Activated T-helper 1 cell treated with anti-CD3 and anti-CD28 coated beads, Interleukin-12 subunit alpha, Interleukin-12 subunit beta, Interleukin-2, Interleukin-4 antibody, amounts not matched to agents 30 ng/mL and 10 ng/mL and 1 ng/mL, durations not matched to agents 14 hours and 24 hours and 36 hours (primary cell): Measurements from ENCODE around the gene PITHD1. TPM values are rescaled to one million over a fixed set of nuclear protein-coding genes. Genes with fewer than 3 reads are reported as not detected.
"Not testable (repeated sequence)": the region's sequence is repeated elsewhere in the genome, so short reads cannot be mapped to it uniquely, and the experiment has no call there.

Source experiments
- DNase-seq: peaks from one replicate; pipeline ENCODE4 v3.0.0; 2021; ENCODE audit warnings: low spot score
- H3K27ac Mint-ChIP-seq: one replicate; pipeline ENCODE4 v1.8.0; 2021; ENCODE audit warnings: mild to moderate bottlenecking, mixed read lengths
- H3K27me3 Mint-ChIP-seq: one replicate; pipeline ENCODE4 v1.8.0; 2022; ENCODE audit warnings: mild to moderate bottlenecking, moderate library complexity, mixed read lengths; ENCODE audit not compliant: insufficient read depth
- H3K36me3 Mint-ChIP-seq: one replicate; pipeline ENCODE4 v1.8.0; 2021; ENCODE audit warnings: low read depth, mixed read lengths
- H3K4me1 Mint-ChIP-seq: one replicate; pipeline ENCODE4 v1.8.0; 2021; ENCODE audit warnings: low read depth, mixed read lengths
- H3K4me3 Mint-ChIP-seq: one replicate; pipeline ENCODE4 v1.8.0; 2021; ENCODE audit warnings: mild to moderate bottlenecking, moderate library complexity, mixed read lengths
- H3K9me3 Mint-ChIP-seq: one replicate; pipeline ENCODE4 v1.8.0; 2021; ENCODE audit warnings: mixed read lengths
- intact Hi-C: fragments of 100-400 bp; cut with micrococcal nuclease; formaldehyde crosslinking; loops from one replicate; pipeline ENCODE4 v1.15.1; 2024
- total RNA-seq: library from RNA; stranded (reverse); gene quantifications from 2 replicates; pipeline ENCODE4 v1.2.3, GENCODE V29; 2022

PITHD1 gene, protein sequence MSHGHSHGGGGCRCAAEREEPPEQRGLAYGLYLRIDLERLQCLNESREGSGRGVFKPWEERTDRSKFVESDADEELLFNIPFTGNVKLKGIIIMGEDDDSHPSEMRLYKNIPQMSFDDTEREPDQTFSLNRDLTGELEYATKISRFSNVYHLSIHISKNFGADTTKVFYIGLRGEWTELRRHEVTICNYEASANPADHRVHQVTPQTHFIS
- 83.2 and 83.4 TPM in 2 replicates for total RNA-seq

DNA sequence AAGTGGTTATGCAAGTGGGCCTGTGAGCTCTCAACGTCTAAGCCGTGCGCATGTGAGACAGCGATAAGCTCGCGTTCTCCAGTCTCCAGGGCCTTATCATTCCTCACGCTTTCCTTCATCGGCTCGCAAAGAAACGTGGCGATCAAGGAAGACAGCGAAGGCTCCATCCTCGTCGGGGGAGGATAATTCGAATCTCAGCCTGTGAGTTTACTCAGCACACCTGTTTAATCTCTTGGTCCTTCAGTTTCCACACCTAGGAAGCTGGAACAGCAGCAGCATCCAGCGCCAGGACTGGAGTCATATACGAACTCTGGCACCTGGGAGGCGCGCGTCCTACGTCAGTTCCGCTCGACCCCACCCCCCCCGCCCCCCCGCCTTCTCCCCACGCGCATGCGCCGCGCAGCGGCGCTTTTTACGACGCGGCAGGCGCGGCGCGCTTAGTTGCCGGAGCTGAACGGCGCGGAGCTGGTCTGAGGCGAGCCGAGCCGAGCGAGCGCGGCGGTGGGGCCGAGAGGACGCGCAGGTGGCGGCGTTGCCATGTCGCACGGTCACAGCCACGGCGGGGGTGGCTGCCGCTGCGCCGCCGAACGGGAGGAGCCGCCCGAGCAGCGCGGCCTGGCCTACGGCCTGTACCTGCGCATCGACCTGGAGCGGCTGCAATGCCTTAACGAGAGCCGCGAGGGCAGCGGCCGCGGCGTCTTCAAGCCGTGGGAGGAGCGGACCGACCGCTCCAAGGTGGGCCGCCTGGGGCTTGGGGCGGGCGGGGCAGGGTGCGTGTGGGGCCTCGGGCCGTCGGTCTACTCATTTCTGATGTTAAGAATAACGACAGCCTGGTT, at the start of gene PITHD1:
Gene PITHD1, plus strand, starts transcription at position 440 of the 836 bp plus-strand sequence. Its CDS starts 98 bp downstream, at position 538.
- peak within 1 kb of the TSS; percentile 95 for H3K4me3 Mint-ChIP-seq
- DNase-seq: peak; percentile 80
- no peaks in the 10 kb centered on the region for H3K9me3 Mint-ChIP-seq
- H3K36me3 Mint-ChIP-seq: peaks cover 17% of the 10 kb centered on the region
- intact Hi-C loops: loop anchor here (1.0 to 10.0 kb wide), 8 partner anchors 13 to 433 kb away; partner anchors contain the start of genes ELOA, FUCA1, GALE and HMGCL
- H3K4me1 Mint-ChIP-seq: peaks cover 43% of the 10 kb centered on the region
- H3K27me3 Mint-ChIP-seq: no peaks in the 10 kb centered on the region
- H3K27ac Mint-ChIP-seq: peak within 1 kb of the TSS; percentile 94

DNA sequence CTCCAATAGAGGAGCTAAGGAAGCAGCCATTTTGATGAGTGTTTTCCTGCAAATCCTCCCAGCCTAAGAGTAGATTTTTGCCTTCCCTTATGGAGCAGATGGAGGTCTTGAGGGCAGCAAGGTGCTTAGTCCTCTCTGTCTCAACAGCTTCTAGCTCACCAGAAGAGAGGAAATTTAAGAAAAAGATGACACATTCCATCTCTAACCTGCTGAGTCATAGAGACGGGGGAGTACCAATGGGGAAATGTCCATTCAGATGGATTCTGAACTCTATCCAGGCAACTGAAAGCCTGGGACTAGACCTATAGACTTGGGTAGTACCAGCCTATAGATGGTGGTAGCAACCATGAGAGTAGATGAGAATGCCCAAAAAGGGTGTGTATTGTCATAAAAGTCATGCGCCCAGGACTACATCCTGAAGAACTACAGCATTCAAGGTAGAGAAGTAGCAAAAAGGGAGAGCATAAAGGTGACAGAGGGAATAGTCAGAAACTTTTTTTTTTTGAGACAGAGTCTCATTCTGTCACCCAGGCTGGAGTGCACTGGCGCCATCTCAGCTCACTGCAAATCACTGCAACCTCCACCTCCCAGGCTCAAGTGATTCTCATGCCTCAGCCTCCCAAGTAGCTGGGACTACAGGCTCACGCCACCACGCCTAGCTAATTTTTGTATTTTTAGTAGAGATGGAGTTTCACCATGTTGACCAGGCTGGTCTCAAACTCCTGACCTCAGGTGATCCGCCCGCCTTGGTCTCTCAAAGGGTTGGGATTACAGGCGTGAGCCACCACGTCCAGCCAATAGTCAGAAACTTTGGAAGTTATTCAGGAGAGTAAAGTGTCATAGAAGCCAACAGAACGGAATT, 45.6 kb upstream of the PITHD1 start:
- H3K4me3 Mint-ChIP-seq: no peak overlapping the region
- no peaks in the 10 kb centered on the region for H3K9me3 Mint-ChIP-seq
- no peak overlapping the region for H3K27ac Mint-ChIP-seq
- H3K27me3 Mint-ChIP-seq: no peaks in the 10 kb centered on the region
- intact Hi-C loops: no loop called here
- DNase-seq: no peak
- peaks cover 5% of the 10 kb centered on the region for H3K36me3 Mint-ChIP-seq
- peaks cover 31% of the 10 kb centered on the region for H3K4me1 Mint-ChIP-seq

DNA sequence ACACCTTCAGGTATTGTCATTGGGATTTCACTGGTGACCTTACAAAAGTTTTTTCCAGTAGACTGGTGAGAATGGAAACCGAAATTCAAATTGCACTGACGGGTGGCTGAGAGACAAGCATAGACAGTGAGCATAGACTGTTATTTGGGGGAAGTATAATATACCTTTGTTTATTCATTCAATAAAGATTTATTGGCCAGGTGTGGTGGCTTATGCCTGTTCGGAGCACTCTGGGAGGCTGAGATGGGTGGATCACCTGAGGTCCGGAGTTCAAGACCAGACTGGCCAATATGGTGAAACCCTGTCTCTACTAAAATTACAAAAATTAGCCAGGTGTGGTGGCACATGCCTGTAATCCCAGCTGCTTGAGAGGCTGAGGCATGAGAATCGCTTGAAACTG, 44.9 kb upstream of the PITHD1 start:
- H3K4me3 Mint-ChIP-seq, H3K36me3 Mint-ChIP-seq, DNase-seq, H3K27ac Mint-ChIP-seq, intact Hi-C loops, H3K27me3 Mint-ChIP-seq, H3K9me3 Mint-ChIP-seq: not testable (repeated sequence)
- H3K4me1 Mint-ChIP-seq: peaks cover 25% of the 10 kb centered on the region

DNA sequence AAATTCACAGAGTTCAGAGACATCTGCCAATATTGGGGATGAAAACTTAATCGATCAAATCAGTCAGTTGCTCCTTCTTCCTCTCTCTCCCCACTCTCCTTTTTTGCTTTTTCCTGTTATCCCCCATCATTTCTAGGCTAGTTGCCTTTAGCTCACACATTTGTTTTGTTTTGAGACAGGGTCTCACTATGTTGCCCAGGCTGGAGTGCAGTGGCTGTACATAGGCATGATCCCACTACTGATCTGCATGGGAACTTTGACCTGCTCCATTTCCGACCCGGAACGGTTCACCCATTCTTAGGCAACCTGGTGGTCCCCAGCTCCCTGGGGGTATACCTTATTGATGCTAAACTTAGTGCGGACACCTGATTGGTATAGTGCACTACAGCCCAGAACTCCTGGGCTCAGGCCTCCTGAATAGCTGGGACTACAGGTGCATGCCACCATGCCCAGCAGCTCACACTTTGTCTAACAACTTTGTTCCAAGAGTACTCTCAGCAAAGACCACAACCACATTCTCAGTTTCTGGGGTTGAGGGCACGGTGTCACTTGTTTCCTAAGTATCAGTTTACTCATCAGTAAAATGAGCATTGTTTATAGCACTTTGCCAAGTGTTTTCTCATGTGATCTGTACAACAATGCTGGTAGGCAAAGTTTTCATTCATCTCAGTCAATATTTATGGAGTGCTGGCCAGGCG, 41.6 kb upstream of the PITHD1 start:
- peaks cover 3% of the 10 kb centered on the region for H3K36me3 Mint-ChIP-seq
- intact Hi-C loops: no loop called here
- H3K4me1 Mint-ChIP-seq: peaks cover 15% of the 10 kb centered on the region
- H3K27me3 Mint-ChIP-seq: no peaks in the 10 kb centered on the region
- no peaks in the 10 kb centered on the region for H3K9me3 Mint-ChIP-seq
- H3K27ac Mint-ChIP-seq: peak overlapping the region; percentile 40
- no peak overlapping the region for H3K4me3 Mint-ChIP-seq
- no peak for DNase-seq

DNA sequence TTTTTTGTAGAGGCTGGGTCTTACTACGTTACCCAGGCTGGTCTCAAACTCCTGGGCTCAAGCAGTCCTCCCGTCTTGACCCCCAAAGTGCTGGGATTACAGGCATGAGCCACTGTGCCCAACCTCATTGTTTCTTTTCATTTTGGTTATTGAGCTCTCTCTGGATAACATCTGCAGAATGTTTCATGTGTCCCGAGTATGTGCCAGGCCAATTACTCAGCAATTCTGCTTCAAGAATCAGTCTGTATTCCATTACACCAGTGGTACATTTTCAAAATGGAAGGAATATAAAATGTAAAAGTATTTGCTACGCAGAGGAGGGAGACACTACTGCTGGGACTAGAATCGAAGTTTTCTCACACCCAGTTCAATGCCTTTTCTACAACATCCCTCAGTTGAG, 36.6 kb upstream of the PITHD1 start:
- peaks cover 12% of the 10 kb centered on the region for H3K36me3 Mint-ChIP-seq
- H3K9me3 Mint-ChIP-seq: no peaks in the 10 kb centered on the region
- H3K27ac Mint-ChIP-seq: peak overlapping the region; percentile 16
- H3K27me3 Mint-ChIP-seq: peaks cover 2% of the 10 kb centered on the region
- intact Hi-C loops: loop anchor here (5.0 to 10.0 kb wide), 3 partner anchors 36 to 397 kb away; partner anchors contain the start of genes E2F2, HNRNPR and PITHD1
- peak overlapping the region; percentile 90 for H3K4me3 Mint-ChIP-seq
- no peak for DNase-seq
- peaks cover 34% of the 10 kb centered on the region for H3K4me1 Mint-ChIP-seq

DNA sequence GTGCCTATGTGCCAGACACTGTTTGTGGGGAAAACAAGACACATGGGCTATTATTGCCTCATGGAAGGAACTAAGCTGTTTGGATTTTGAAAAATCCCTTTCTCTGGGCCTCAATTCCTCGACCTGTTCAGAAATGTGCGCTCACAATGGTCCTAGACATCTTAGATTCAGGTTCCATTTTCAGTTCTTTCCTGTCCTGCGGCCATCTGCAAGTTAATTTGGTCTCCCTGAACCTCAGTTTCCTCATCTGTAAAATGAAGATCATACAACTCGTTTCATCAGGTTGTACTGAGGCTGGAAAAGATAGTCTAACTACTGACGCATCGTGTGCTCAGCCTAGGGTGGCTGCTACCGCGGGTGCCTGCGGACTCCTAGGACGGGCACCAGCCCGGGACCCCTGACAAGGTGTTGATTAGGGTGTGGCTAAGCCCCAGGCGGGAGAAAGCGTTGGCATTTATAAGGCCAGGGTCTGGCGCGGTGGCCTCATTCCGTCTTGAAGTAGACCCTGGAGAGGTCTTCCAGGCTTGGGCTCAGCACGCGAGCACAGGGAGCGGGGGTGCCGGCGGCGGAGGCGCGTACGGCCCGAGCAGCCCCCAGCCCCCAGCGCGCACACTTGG, 35.4 kb upstream of the PITHD1 start:
- H3K36me3 Mint-ChIP-seq: peaks cover 23% of the 10 kb centered on the region
- peaks cover 2% of the 10 kb centered on the region for H3K27me3 Mint-ChIP-seq
- DNase-seq: no peak
- H3K9me3 Mint-ChIP-seq: no peaks in the 10 kb centered on the region
- peaks cover 40% of the 10 kb centered on the region for H3K4me1 Mint-ChIP-seq
- H3K4me3 Mint-ChIP-seq: peak overlapping the region; percentile 90
- intact Hi-C loops: loop anchor here (1.0 to 10.0 kb wide), 4 partner anchors 35 to 398 kb away; partner anchors contain the start of genes E2F2, HNRNPR, PITHD1 and RPL11
- H3K27ac Mint-ChIP-seq: peak overlapping the region; percentile 87

DNA sequence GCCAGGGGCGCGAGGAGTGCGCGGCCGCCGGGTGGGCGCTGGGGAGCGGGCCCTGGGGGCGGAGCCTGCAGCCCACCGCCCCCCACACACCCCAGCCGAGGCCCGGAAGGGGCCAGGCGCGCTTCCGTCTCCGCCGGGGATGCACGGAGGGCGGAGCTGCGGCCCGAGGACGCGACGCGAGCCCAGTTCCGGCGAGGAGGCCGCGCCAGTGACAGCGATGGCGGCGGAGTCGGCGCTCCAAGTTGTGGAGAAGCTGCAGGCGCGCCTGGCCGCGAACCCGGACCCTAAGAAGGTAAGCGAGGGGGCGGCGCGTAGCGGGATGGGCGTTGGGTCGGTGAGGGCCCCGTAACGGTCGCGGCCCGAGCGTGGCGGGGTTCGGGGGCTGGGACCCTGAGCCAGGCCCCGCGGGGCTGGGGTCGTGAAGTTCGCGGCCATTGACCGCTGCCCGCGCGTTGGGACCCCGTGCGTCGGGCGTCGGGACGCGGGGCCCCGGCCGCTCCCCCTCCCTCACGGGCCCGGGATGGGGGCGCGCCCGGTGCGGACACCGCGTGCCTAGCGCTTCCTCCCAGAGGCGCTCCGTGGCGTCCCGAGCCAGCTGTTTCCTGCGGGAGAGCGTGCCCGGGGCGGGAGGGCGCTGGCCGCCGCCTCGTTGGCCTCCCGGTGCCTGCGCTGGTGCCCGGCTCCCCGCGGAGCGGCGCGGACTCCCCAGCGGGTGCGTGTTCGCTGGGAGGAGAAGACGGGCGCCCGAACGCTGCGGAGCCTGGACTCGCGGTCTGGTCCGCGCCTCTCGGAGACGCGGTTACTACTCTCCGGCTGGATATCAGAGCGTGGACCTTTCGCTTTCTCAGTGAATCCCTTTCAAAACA, 34.7 kb upstream of the PITHD1 start, which contains the start of gene ELOA:
Gene ELOA, plus strand, starts transcription at position 185 of the 866 bp plus-strand sequence. Its CDS starts 33 bp downstream, at position 218.
- intact Hi-C loops: loop anchor here (1.0 to 10.0 kb wide), 5 partner anchors 23 to 399 kb away; partner anchors contain the start of genes E2F2, HNRNPR, PITHD1 and RPL11
- peak within 1 kb of the TSS; percentile 88 for H3K27ac Mint-ChIP-seq
- DNase-seq: peak; percentile 77
- H3K36me3 Mint-ChIP-seq: peaks cover 25% of the 10 kb centered on the region
- H3K9me3 Mint-ChIP-seq: no peaks in the 10 kb centered on the region
- peaks cover 48% of the 10 kb centered on the region for H3K4me1 Mint-ChIP-seq
- H3K27me3 Mint-ChIP-seq: peaks cover 2% of the 10 kb centered on the region
- H3K4me3 Mint-ChIP-seq: peak within 1 kb of the TSS; percentile 95

DNA sequence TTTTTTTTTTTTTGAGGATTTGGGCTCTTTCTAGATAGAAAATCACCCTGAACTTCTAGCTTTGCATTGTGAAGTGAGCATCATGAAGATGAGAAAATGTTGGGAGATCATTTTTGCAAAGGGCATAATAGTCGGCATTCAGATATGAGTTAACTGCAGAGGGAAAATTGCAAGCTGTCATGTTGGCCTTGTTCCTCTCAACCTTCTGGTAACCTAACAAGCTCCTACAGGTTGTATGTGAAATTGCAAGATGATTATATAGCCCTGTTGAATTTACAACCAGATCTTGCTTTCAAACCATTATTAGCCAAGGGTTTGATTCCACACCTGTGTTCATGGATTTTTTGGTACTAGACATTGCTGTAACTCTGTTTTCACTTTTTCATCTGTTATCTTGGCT, 32.7 kb upstream of the PITHD1 start:
- Mint-ChIP-seq H3K36me3 (peaks cover 32% of the 10 kb centered on the region), H3K9me3 (no peaks in the 10 kb centered on the region), H3K27ac (no peak overlapping the region), H3K4me3 (peak overlapping the region; percentile 95), H3K27me3 (peaks cover 2% of the 10 kb centered on the region), H3K4me1 (peaks cover 58% of the 10 kb centered on the region)
- DNase-seq: no peak
- intact Hi-C loops: loop anchor here (10.0 kb wide), 1 partner anchor 401 kb away; the partner anchor contains the start of gene HNRNPR

DNA sequence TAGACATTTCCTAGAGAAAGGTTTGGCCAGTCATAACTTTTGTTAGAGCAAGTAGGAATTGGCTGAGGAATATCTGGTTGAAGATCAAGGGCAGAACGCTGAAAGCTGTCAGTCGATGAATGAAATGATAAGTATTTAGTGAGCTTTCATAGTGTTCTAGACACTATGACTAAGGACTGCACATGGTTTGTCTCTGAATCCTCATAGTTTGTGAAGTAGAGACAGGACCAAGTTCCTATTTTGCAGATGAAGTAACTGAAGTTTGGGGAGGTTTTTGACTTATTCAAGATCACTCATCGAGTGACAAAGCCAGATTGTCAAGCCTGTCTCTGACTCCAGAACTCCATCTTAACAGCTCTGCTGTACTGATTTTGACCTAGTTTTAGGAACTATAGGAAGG, 30.2 kb upstream of the PITHD1 start:
- no peak overlapping the region for H3K4me3 Mint-ChIP-seq

DNA sequence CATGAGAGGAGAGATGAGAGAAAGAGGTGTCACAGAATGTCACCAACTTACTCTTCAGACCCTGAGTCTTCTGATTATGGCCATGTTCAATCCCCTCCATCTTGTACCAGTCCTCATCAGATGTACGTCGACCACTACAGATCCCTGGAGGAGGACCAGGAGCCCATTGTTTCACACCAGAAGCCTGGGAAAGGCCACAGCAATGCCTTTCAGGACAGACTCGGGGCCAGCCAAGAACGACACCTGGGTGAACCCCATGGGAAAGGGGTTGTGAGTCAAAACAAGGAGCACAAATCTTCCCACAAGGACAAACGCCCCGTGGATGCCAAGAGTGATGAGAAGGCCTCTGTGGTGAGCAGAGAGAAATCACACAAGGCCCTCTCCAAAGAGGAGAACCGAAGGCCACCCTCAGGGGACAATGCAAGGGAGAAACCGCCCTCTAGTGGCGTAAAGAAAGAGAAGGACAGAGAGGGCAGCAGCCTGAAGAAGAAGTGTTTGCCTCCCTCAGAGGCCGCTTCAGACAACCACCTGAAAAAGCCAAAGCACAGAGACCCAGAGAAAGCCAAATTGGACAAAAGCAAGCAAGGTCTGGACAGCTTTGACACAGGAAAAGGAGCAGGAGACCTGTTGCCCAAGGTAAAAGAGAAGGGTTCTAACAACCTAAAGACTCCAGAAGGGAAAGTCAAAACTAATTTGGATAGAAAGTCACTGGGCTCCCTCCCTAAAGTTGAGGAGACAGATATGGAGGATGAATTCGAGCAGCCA, 27.0 kb upstream of the PITHD1 start:
- Mint-ChIP-seq H3K27me3 (no peaks in the 10 kb centered on the region), H3K27ac (no peak overlapping the region), H3K36me3 (peaks cover 50% of the 10 kb centered on the region), H3K4me3 (no peak overlapping the region), H3K9me3 (no peaks in the 10 kb centered on the region), H3K4me1 (peaks cover 34% of the 10 kb centered on the region)
- intact Hi-C loops: loop anchor here (1.0 kb wide), 1 partner anchor 60 kb away; the partner anchor contains the start of gene RPL11
- peak; percentile 22 for DNase-seq

More for the DNA sequence above, 30.2 kb upstream of the PITHD1 start:
- Mint-ChIP-seq H3K9me3 (no peaks in the 10 kb centered on the region), H3K4me1 (peaks cover 49% of the 10 kb centered on the region), H3K27me3 (no peaks in the 10 kb centered on the region), H3K27ac (no peak overlapping the region), H3K36me3 (peaks cover 43% of the 10 kb centered on the region)
- no peak for DNase-seq
- intact Hi-C loops: loop anchor here (10.0 kb wide), 1 partner anchor 403 kb away; the partner anchor contains the start of gene HNRNPR
